NCI-H69 (cell line): ENCODE data around the gene SLC9B1.

Experiments used
- DNase-seq: peaks from one replicate; lab custom pipeline; 2025; lab: John Stamatoyannopoulos, UW

SLC9B1 gene, protein sequence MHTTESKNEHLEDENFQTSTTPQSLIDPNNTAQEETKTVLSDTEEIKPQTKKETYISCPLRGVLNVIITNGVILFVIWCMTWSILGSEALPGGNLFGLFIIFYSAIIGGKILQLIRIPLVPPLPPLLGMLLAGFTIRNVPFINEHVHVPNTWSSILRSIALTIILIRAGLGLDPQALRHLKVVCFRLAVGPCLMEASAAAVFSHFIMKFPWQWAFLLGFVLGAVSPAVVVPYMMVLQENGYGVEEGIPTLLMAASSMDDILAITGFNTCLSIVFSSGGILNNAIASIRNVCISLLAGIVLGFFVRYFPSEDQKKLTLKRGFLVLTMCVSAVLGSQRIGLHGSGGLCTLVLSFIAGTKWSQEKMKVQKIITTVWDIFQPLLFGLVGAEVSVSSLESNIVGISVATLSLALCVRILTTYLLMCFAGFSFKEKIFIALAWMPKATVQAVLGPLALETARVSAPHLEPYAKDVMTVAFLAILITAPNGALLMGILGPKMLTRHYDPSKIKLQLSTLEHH

DNA sequence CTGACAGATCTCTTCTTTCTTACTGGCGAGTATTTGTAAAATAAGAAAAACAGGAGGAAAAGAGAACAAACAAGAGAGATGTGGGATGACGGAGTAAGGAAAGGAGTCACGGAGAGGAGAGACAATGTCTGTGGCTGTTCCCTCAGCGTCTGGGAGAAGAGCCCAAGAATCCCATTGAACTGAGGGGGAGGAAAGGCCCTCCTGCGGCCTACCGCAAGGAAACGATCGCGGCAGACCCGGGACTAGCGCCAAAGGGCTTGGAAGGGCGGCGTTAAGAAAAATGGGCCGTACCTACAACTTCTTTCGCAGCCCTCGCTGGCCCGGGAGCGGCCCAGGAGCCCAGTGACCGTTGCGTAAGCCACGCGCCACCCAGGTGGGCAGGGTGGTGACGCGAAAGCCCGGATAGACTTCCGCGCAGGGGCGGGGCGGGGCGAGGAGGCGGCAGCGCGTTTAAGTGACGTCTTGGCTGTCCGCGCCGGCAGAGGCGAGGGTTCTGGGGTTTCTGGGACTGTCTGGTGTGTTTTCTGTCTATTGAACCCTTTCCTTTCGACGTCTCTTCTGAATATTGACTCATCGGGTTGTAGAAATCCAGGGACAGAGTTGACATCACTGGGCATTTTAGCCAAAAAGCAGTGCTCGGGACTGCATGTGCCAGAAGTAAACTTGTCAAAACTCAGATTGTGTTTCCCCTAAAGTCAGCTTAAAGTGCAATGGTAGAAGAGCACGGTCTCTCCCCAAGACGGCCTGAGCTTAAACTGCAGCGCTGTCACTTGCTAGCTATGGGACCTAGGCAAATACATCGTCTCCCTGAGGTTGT lies at the start of gene SLC9B1:
Gene SLC9B1, minus strand, starts transcription at position 398 of the 817 bp plus-strand sequence. CDS start 27,994 bp downstream, outside the sequence.
- DNase-seq, result peak; percentile 88

DNA sequence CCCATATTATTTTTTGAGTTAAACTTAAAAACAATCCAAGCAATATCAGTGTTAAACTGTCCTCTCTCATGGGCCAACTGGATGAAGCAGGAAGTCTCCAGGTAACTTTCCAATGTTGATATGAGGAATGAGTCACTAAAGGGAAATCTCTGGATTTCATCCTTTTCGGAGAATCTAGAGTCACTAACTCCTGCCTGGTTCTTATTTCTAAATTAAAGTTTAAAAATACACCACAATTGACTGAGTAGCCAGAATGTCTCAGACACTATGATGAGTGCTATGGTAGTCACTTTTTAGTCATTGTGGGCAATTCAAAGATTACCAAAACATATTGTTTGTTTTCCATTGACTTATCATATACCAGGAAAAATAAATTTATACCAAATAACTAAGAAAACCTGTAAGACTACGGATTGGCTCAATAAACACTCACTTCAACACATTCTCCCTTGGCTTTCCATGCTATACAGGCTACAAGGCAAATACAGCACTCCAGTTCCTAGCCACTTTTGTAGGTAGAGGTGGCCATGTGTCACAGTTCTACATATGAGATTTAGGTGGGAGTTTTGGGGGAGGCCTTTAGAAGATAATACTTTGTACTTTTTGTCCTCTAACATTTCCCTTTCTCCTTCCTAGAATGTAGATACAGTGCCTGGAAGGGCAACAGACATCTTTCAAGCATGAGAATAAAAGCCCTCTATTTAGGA lies 48.5 kb upstream of the SLC9B1 start:
- no peak for DNase-seq

DNA sequence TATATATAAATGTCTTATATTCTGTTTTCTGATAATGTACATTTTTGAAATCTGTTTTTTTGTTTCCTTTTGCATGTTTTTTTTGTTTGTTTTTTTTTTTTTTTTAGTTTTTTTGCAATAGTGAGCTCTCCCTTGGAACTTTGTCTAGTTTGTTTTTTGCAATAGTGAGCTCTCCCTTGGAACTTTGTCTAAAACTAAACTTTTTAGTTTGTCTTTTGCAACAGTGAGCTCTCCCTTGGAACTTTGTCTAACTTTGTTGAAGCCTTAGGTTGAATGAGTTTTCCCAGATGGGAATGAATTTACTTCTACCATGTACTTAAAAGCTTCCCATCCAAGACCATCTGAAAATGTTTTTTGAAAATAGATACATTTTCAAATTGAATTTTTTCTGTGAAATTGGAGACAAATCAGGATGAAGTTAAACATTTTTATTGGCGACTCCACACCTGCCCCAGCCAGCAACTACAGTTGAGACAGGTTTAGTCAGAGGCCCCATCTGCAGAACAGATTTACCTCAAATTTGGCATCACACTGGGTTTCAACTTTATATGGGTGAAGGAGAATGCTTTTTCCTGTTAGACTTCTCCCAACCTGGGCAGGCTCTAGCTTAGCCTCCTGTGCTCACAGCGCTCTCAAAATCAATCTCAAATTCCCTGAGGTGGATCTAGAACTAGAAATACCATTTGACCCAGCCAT lies 41.1 kb upstream of the SLC9B1 start:
- DNase-seq, result no peak

DNA sequence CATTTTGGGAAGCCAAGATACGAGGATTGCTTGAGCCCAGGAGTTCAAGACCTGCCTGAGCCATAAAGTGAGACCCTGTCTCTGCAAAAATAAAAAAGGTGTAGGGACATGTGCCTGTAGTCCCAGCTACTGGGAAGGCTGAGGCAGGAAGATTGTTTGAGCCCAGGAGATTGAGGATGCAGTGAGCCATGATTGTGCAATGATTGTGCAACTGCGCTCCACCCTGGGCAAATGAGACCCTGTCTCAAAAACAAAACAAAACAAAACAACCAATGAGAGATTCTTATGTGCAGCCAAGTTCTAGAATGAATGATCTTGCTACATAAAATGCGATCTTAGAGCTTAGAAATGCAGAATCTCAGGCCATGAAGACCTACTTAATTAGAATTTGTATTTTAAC lies 34.5 kb upstream of the SLC9B1 start:
- no peak for DNase-seq

DNA sequence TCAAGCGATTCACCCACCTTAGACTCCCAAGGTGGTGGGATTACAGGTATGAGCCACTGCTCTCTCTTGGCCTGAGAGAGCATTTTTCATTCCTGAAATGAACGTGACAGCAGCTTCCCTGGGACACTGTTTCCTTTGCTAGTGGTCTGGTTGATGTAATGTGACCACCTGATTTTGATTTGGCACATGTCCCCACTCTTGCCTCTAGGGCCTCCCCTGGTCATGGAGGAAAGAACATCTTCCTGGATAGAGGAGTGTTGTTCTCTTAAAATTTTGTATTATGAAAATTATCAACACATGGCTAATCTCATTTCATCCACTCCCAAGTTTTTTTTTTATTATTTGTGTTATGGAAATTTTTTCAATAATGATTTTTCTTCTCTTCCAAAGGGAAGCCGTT lies 33.3 kb upstream of the SLC9B1 start:
- no peak for DNase-seq

DNA sequence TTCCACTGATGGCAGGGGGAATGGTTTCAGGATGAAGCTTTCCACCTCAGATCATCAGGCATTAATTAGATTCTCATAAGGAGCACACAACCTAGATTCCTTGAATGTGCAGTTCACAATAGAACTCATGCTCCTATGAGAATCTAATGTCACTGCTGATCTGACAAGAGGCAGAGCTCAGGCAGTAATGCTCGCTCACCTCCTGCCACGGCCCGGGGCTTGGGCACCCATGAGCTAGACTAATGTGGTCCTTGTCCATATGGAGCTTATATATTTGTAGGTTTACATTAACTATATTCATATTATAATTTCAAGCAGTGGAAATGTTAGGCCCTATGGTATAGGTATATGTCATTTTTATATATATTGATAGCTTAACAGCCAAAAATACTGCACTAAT lies 32.6 kb upstream of the SLC9B1 start:
- no peak for DNase-seq

DNA sequence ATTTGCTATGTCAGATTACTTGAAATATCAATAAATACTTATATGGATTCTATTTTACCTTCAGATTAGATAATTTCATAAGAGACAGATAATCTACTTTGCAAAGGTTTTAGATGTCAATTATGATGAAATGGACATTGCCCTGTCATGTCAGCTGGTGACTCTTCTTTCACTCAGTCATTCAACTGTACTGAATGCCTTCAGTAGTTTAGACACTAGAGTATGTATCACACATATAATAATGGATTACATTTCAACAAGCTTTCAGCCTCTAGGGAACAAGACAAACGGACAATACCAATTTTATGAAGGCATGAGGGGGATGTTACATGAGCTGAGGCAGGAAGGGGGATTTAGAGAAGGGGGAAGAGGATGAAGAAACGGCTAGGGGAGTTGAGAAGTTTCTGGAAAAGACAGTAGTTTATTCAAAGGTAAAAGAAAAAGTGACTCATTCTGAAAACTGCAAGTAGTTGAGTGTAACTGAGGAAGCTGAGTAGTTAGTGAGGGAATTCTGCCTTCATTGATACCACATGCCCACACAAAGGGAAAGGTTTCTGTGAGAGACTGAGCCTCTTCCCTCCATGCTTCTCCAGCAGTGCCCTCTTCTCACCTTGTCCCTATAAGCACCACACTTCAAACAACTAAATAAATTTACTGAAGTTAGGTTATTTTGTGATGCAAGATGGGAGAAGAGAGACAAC lies 31.4 kb upstream of the SLC9B1 start:
- DNase-seq, result no peak

DNA sequence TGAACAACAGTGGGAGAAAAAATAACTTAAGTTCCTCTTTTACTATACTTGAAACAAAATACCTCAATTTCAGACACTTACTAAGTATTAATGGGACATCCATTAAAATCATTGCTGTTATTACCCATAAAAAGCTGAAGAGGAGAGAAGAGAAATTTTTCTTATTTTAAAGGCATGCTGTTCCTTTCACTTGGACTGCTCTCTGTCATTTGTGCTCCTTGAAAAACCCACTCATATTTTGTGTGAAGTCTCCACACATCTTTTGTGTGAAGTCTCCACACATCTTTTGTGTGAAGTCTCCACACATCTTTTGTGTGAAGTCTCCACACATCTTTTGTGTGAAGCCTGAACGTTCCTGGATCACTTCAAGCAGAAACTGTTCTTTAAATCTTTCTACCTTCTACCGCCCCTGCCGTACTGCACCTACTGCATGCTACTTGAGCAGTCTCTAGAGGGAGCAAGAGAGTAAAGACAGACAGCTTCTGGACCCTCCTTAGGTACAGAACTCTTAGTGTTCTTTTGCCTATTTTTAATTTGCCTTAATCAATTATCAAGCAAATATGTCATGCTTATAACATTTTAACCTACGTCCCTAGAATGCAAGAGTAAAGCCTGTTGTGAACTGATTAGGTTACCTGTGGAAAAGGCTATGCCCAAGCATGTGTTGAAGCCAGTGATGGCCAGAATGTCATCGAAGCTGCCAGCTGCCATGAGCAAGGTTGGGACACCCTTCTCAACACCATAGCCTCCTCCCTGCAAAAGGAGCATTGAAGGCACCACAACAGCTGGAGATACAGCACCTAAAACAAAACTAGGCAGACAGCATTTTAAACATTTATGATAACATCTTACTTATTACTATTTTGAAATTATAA lies 27.1 kb upstream of the SLC9B1 start:
- peak; percentile 50 for DNase-seq

DNA sequence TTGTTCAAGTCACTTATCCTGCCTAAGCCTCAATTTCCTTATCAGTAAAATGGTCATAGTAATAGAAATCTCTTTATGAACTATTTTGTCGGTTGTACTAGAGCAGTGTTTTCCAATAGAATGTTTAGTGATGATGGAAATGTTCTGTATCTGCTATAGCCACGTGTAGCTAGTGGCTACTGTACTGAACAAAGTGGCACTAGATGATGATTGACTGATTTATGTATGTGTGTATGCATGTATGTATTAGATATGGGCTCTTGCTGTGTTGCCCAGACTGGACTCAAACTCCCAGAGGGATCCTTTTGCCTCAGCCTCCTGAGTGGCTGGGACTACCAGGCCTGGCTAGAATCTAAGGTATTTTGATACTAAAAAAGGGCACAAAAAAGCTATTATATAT lies 24.7 kb upstream of the SLC9B1 start:
- no peak for DNase-seq

DNA sequence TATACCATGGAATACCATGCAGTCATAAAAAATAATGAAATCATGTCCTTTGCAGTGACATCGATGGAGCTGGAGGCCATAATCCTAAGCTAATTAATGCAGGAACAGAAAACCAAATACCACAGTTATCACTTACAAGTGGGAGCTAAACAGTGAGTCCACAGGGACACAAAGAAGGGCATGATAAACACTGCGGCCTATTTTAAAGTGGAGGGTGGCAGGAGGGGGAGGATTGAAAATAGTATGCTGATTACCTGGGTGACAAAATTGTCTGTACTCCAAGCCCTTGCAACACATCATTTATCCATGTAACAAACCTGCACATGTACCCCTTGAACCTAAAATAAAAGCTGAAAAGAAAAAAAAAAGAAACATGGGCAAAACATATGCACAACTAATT lies 16.7 kb upstream of the SLC9B1 start:
- DNase-seq, result no peak

DNA sequence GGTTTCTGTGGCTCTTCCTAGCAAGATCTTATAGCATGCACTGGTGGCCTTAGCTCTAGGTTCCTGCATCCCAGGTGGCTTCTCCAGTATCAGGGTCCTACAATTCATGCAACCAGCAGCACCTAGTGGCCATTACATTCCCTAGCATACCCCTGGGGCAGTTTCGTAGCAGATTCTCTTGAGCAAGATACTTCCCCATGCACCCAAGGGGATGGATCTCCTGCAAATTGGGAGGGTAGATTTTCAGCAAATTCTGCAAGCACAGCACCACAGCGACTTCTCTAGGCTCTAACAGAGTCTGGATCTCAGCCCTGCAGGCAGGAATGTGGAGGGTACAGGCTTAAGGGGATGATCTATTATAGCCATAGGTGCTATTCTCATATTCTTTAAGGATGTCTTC lies 13.1 kb upstream of the SLC9B1 start:
- peak; percentile 45 for DNase-seq

DNA sequence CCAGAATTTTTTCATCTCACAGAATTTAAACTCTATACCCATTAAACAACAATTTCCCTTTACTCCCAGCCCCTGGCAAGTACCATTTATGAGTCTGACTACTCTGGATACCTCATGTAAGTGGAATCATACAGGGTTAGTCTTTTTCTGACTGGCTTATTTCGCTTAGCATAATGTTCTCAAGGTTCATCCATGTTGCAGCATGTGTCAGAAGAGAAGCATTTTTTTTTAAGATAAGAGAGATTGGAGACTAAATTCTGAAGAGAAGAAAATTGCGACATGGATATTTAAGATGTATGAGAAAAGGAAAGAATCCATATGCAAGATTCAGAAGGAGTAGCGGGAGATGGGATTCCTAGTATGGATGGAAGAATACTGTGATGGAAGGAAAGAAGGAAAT lies 11.3 kb upstream of the SLC9B1 start:
- DNase-seq, result no peak

DNA sequence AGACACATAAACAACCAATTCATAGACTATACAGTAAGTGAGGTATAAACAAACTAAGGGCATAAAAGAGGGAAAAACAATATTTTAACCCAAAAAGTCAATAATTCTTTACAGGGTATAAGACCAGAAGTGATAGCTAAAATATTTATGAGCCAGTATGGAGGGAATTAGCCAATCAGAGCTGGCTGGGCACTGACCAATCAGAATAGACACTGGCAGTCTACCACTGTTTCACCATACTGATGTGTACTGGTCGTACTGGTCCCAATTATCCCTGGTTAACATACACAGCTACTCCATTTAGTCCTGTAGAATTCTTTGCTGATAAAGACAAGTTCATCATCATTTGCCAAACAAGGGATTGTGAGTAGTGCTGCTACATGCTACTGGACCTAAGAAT lies 9.8 kb upstream of the SLC9B1 start:
- DNase-seq, result no peak

DNA sequence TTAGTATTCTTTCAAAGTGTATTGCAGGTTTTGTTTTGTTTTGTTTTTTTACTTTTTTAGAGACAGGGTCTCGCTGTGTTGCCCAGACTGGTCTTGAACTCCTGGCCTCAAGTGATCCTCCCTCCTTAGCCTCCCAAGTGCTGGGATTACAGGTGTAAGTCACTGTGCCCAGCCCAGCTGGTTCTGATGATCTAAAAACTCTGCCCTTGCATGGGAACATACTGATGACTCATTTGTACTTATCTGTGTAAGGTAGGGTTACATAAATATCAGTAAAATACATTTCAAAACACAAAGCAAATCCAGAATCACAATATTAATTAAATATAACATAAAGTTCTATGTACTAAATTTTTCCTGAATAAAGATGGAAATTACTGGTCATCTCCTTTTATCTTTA lies 7.4 kb upstream of the SLC9B1 start:
- no peak for DNase-seq

DNA sequence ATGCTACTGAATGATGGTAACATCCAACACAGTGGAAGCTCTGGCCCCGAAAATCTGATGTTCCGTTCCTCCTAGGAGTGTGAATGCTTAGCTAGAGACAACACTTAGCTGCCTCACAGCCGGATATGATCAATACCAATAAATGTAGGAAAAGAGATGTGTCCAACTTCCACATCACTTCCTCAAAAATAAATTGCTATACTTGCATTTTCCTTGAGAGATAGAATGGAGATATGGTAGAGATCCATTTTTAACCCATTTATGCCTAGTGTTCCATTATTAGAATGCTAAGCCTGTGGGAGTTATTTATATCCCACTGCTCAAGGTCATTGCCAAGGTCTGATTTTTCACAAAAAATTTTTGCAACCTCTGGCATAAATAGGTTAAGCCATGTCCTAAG lies 5.5 kb upstream of the SLC9B1 start:
- DNase-seq, result no peak

DNA sequence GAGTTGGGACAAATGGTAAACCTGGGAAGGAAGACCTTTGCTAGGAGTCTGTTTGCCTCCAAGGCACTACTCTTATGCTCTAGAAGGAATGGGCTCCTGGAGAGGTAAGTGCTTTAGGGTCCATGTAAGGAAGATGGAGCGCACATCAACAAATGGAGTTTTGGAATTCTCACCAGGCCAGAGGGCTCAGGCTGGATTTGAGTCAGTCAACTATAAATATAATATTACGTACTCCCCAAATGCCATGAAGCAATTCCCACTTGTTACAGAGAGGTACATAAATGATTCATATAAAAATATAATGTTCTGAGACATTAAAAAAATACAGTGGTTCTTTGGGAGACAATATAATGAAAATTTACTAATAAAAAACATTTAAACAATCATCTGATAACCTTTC lies 1.6 kb upstream of the SLC9B1 start:
- DNase-seq, result no peak

DNA sequence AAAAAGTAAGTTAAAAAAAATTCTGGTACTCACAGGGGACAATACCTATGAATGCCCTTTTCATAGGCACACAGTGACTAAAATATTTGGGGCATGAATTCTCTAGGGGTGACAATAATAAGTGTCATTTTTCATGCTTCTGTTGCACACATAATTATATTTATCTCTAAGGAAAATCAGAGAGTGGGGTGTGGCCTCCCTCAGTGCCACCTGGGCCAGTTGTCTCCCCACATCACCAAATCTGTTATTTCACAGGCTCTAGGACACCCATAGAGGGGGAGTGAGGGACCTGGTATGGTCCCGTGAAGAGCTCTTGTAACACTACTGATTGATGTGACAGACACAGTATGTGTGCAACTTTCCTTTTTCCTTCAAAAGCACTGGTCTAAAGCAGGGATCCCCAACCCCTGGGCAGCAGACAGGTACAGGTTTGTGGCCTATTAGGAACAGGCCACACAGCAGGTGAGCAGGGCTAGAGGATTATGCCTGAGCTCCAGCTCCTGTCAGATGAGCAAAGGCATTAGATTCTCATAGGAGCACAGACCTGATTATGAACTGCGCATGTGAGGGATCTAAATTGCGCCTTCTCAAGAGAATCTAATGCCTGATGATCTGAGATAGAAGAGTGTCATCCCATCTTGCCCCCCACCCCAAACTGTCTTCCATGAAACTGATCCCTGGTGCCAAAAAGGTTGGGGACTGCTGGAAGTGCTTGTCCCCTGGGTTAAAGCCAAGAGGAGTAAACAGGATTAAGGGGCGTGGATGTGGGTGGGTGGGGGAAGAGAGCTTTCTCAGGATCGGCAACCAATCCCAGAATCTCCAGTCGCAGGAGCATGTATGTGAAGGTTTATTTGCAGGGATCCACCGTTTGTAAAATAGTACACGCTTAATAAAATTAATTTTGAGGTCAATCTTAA lies 856 bp downstream of the SLC9B1 start:
- peak; percentile 11 for DNase-seq

DNA sequence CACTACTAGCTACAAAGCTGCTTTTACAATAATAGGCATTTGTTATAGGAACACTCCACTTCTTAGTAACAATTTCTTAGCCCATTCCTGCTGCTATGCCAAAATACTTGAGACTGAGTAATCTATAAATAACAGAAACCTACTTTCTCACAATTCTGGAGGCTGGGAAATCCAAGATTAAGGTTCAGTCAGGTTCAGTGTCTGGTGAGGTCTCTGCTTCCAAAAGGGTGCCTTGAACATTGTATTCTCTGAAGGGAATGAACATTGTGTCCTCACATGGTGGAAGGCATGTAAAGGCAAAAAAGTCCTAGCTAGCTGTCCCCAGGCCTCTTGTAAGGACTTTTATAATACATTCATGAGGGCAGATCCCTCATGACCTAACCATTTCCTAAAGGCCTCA lies 7.0 kb downstream of the SLC9B1 start:
- no peak for DNase-seq

DNA sequence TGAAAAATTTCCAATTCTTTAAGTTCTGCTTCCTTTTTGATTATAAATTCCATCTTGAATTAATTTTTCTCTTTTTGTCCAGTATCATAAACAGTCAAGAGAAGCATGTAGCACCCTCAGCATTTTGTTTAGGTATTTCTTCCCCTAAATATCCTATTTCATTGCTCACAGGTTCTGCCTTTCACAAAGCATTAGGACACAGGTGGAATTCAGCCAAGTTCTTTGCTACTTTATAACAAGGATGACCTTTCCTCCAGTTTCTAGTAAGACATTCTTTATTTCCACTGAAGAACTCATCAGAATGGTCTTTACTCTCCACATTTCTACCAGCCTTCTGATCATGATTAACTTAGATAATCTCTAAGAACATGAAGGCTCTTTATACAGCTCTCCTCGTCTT lies 7.4 kb downstream of the SLC9B1 start:
- DNase-seq, result no peak
